HepG2 (cell line): ENCODE measurements around the gene SMYD1. TPM values are rescaled to one million over a fixed set of nuclear protein-coding genes. Genes with fewer than 3 reads are reported as not detected.

Source experiments
- ASH2L ChIP-seq: fragments of 300-600, 200-600 bp; sonication (generic); IDR thresholded peaks from 2 replicates; pipeline ENCODE4 v1.7.0; 2017; ENCODE audit warnings: low read depth, mild to moderate bottlenecking, moderate library complexity, mixed read lengths, low read length; ENCODE audit not compliant: insufficient read length
- ATF1 ChIP-seq: IDR thresholded peaks from 2 replicates; pipeline ENCODE4 v1.6.1; 2016; ENCODE audit warnings: mild to moderate bottlenecking, control low read depth
- BRD4 ChIP-seq: sonication (generic); formaldehyde crosslinking; IDR thresholded peaks from 2 replicates; pipeline ENCODE4 v1.4.0; 2020; ENCODE audit warnings: missing genetic modification reagents
- FLYWCH1 ChIP-seq: sonication (generic); formaldehyde crosslinking; IDR thresholded peaks from 2 replicates; pipeline ENCODE4 v1.8.1; 2023; ENCODE audit warnings: mild to moderate bottlenecking, missing genetic modification reagents
- NBN ChIP-seq: fragments of 450-650 bp; conservative IDR thresholded peaks from 2 replicates; pipeline ENCODE4 v1.6.1; 2017
- NR2F1 ChIP-seq, 2 experiments: fragments of 450-650 bp in 1 of 2; formaldehyde crosslinking in 1 of 2; IDR thresholded peaks; 2 replicates each; pipeline versions ENCODE4 v1.5.0 to v1.6.1; 2016 to 2020; ENCODE audit warnings: mild to moderate bottlenecking in 1 of 2, missing compliant biosample characterization in 1 of 2, missing genetic modification reagents in 1 of 2, moderate library complexity in 1 of 2
- SCMH1 ChIP-seq: sonication (generic); formaldehyde crosslinking; IDR thresholded peaks from 2 replicates; pipeline ENCODE4 v1.9.0; 2021; ENCODE audit warnings: missing genetic modification reagents, mild to moderate bottlenecking, borderline replicate concordance
- TBX3 ChIP-seq: fragments of 450-650 bp; IDR thresholded peaks from 2 replicates; pipeline ENCODE4 v1.6.1; 2017; ENCODE audit warnings: antibody characterized with exemption, mild to moderate bottlenecking, inconsistent platforms, borderline replicate concordance
- ZNF296 ChIP-seq: sonication (generic); formaldehyde crosslinking; conservative IDR thresholded peaks from 2 replicates; pipeline ENCODE4 v1.5.0; 2020; ENCODE audit warnings: mild to moderate bottlenecking, missing genetic modification reagents
- ZNF607 ChIP-seq: sonication (generic); formaldehyde crosslinking; IDR thresholded peaks from 2 replicates; pipeline ENCODE4 v1.5.1; 2020; ENCODE audit warnings: missing genetic modification reagents, mild to moderate bottlenecking, borderline replicate concordance
- ZNF687 ChIP-seq: sonication (generic); formaldehyde crosslinking; IDR thresholded peaks from 2 replicates; pipeline ENCODE4 v1.5.1; 2020; ENCODE audit warnings: mild to moderate bottlenecking, missing genetic modification reagents, moderate library complexity
- ZNF891 ChIP-seq: sonication (generic); formaldehyde crosslinking; IDR thresholded peaks from 2 replicates; pipeline ENCODE4 v1.5.0; 2020; ENCODE audit warnings: mild to moderate bottlenecking, missing genetic modification reagents
- polyA plus RNA-seq, 8 experiments: library from polyadenylated mRNA; depleted of rRNA in 3 of 8; stranded (reverse) in 7 of 8; unstranded in 1 of 8; fragments of >200 nt; fragmentation: Illumina TruSeq in 4 of 8; extraction: Trizol in 4 of 8; gene quantifications; 2 replicates each; pipeline versions ENCODE4 v1.2.1 to v1.2.3, GENCODE V29; 2011 to 2016; ENCODE audit warnings: low read depth in 4 of 8, missing spikeins in 1 of 8, mixed read lengths in 1 of 8; ENCODE audit not compliant: insufficient read depth in 1 of 8
- total RNA-seq, 5 experiments: library from RNA; depleted of rRNA; stranded (reverse); fragments of >200 nt; fragmentation: Illumina TruSeq; extraction: Trizol; gene quantifications; 2 replicates each; pipeline ENCODE4 v1.2.3, GENCODE V29; 2016; ENCODE audit warnings: low read depth in 1 of 5
- TF ChIP-seq, protein P1 (sequence below): sonication (generic); formaldehyde crosslinking; IDR thresholded peaks from 2 replicates; pipeline ENCODE4 v1.4.0; 2020; ENCODE audit warnings: missing genetic modification reagents, borderline replicate concordance
- TF ChIP-seq, protein P2 (sequence below): sonication (generic); formaldehyde crosslinking; IDR thresholded peaks from 2 replicates; pipeline ENCODE4 v1.4.0; 2020; ENCODE audit warnings: missing genetic modification reagents, borderline replicate concordance
- TF ChIP-seq, protein P3 (sequence below): sonication (generic); formaldehyde crosslinking; IDR thresholded peaks from 2 replicates; pipeline ENCODE4 v1.8.1; 2023; ENCODE audit warnings: mild to moderate bottlenecking, moderate library complexity, missing genetic modification reagents

Gene SMYD1
- total and polyA plus RNA-seq, 2 of the 13 experiments (the other 11 are each of a cell fraction or from before 2014, with no cell fraction given), result not detected

- TF ChIP-seq, protein P1, sequence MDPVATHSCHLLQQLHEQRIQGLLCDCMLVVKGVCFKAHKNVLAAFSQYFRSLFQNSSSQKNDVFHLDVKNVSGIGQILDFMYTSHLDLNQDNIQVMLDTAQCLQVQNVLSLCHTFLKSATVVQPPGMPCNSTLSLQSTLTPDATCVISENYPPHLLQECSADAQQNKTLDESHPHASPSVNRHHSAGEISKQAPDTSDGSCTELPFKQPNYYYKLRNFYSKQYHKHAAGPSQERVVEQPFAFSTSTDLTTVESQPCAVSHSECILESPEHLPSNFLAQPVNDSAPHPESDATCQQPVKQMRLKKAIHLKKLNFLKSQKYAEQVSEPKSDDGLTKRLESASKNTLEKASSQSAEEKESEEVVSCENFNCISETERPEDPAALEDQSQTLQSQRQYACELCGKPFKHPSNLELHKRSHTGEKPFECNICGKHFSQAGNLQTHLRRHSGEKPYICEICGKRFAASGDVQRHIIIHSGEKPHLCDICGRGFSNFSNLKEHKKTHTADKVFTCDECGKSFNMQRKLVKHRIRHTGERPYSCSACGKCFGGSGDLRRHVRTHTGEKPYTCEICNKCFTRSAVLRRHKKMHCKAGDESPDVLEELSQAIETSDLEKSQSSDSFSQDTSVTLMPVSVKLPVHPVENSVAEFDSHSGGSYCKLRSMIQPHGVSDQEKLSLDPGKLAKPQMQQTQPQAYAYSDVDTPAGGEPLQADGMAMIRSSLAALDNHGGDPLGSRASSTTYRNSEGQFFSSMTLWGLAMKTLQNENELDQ (CRISPR knock-in tag), result 0 out of 2 replicates have a peak, but pooled peaks have one; percentile 57
- TF ChIP-seq ZNF296 (CRISPR knock-in tag), result peak; percentile 97
- peak; percentile 78; the same call in 1 of the 2 replicates for TF ChIP-seq ZNF891 (CRISPR knock-in tag)
- TF ChIP-seq ATF1 (CRISPR knock-in tag), result peak; percentile 74
- TF ChIP-seq ZNF687 (CRISPR knock-in tag), result no peak; the same call in 1 of the 2 replicates
- no peak for TF ChIP-seq NBN
- TF ChIP-seq, protein P2, sequence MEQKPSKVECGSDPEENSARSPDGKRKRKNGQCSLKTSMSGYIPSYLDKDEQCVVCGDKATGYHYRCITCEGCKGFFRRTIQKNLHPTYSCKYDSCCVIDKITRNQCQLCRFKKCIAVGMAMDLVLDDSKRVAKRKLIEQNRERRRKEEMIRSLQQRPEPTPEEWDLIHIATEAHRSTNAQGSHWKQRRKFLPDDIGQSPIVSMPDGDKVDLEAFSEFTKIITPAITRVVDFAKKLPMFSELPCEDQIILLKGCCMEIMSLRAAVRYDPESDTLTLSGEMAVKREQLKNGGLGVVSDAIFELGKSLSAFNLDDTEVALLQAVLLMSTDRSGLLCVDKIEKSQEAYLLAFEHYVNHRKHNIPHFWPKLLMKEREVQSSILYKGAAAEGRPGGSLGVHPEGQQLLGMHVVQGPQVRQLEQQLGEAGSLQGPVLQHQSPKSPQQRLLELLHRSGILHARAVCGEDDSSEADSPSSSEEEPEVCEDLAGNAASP, result peak; percentile 60; the same call in 1 of the 2 replicates
- TF ChIP-seq TBX3, result peak; percentile 96
- no peak; the same call in 1 of the 2 replicates for TF ChIP-seq FLYWCH1 (CRISPR knock-in tag)
- TF ChIP-seq ZNF607 (CRISPR knock-in tag), result peak; percentile 44; the same call in 1 of the 2 replicates
- peak; percentile 98 for TF ChIP-seq ASH2L
- TF ChIP-seq BRD4, result peak; percentile 92
- TF ChIP-seq NR2F1 (CRISPR knock-in tag; IDR thresholded peaks at IDR 0.05), result peak; percentile 94 to 98
- TF ChIP-seq, protein P3, sequence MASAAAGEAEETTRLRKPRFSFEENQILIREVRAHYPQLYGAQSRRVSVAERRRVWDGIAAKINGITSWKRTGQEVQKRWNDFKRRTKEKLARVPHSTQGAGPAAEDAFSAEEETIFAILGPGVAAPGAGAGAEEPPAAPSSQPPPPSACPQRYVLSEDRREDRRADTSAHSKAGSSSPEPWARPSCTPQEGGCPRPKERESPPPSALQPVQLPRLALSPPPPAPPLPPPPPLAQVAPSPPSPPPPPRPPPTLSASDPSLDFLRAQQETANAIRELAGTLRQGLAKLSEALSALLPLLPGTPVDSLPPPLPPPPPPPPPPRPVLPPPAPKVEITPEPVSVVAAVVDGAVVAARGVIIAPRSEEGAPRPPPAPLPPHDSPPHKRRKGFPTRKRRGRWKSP (CRISPR knock-in tag), result peak; percentile 62; the same call in 1 of the 2 replicates
- TF ChIP-seq SCMH1 (CRISPR knock-in tag), result no peak
Observed at GRCh38 chr2:88127888-88128653, 60.4 kb downstream of the SMYD1 start, which contains the start of gene FABP1 (continued).
